HG02973 (cell line): ENCODE measurements around the gene SPATA24.
"Not testable (repeated sequence)": the region's sequence is repeated elsewhere in the genome, so short reads cannot be mapped to it uniquely, and the experiment has no call there.

Experiments
- ATAC-seq: cut with Tn5 transposase; IDR thresholded peaks from one replicate; pipeline ENCODE4 v1.9.1; 2021; ENCODE audit warnings: moderate library complexity; ENCODE audit not compliant: unreplicated experiment

The SPATA24 gene

DNA sequence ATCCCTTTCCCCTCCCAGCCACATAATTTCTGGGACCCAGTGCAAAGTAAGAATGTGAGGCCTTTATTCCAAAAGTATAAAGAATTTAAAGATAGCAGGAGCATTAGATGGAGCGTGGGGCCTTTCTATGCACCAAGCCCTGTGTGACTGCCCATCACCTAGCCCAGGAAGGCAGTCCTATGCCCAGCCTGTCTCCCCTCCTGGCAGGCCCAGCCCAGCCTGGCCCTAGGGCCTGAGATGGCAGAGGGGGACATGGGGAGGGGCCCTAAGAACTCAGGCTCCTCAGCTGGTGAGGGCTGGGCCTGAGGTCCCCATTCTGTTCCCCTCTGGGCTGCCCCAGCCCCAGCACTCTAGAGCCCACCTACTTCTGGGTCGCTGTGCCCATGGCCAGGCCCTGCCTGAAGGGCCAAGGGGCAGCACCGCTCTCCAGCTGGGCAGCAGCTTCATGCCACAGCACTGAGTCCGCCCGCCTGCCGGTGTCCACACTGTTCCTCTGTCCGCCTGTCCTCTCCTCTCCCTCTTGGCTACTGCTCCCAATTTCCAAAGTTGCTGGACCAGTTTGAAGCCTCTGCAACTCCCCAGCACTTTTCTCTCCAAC lies 19.8 kb downstream of the SPATA24 start:
- no peak for ATAC-seq

DNA sequence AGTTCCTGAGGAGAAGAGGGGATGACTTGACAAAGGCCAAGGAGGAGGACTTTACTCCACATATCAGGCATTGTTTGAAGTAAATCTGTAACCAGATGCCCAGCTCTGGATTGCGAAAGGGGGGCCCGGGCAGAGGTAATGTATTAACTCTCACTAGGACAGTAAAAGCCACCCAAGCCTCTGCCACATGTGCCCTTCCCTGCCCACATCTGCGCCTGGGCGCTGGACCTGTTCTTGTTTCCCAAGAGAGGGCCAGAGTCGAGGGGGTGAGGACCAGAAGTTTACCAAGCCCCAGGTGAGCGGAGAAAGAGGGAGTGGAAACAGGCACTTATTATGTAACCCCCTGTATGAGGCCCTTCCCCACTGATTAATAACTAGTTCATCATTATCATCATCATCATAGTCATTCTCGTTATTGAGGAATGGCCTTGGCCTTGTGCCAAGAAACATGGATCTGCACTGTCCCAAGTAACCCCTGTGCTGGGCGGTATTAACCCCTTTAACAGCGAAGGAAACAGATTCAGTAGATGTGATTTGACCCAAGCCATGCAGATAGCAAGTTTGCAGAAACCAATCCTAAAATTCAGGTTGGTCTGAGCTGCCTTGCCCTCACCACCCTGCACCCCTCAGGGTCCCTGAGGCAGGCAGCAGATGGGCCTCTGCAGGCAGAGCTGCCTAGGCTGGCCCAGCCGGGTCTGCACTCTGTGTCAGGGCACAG lies 20.5 kb downstream of the SPATA24 start, which contains the start of gene SLC23A1:
Gene SLC23A1 (minus strand): TSS at position 23 of the 718 bp plus-strand sequence. CDS start 44 bp downstream, outside the sequence.
- no peak for ATAC-seq

DNA sequence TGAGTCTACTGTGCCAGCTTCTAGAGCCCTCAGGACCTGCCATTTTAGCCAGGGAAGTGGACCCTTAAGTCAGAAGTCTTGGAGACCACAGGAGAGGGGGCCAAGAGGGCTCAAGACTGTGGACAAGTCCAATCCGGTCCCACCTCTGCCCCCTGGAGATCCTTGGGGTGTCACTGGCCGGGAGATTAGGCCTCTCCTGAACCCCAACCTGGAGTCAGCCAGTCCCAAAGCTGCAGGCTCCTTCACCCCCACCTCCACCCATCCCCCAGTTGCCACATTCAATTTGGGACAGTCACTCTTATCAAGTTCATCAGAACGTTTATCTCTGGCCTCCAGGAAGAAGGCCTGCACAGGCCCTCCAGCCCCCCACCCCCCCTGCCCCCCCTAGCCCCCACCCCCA lies 21.1 kb downstream of the SPATA24 start:
- no peak for ATAC-seq

DNA sequence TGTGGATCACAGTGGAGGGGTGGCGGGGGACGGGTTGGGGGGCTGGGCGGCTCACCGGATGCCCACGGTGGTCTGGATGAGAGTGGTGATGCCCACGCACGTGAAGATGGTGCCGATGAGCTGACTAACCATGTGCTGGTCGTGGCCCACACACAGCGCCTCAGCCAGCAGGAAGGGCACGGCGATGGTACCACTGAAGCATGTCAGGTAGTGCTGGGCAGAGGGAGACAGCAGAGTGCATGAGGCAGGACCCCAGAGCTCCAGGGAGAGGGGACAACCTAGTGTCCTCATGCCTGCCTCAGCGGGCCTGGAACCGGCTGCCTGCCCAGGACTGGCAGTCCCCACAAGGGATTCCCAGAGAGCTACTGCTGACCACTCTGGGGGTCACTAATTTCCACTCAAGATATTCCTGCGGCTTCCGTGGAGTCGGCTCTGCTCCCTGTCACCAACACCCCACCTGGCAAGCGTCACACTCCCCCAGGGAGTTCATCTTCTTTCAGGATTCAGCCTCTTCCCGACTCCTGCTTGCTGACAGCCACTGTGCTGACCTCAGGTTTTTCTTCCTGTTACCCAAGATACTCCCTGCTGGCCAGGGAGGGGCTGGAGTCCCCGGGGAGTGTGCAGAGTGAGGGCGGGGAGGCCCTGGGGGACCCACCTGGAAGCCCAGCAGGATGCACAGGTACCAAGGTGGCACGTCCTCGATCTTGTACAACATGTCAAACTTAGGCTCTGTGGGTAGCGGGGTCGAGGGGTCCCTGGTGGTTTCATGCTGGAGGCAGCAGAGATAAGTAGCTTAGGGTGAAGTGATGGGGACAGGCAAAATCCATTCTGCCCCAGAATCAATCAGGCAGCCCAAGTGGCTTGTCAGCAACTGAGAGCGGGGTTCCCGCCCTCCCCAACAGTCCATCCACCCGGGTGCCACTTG lies 21.8 kb downstream of the SPATA24 start:
- ATAC-seq: no peak

DNA sequence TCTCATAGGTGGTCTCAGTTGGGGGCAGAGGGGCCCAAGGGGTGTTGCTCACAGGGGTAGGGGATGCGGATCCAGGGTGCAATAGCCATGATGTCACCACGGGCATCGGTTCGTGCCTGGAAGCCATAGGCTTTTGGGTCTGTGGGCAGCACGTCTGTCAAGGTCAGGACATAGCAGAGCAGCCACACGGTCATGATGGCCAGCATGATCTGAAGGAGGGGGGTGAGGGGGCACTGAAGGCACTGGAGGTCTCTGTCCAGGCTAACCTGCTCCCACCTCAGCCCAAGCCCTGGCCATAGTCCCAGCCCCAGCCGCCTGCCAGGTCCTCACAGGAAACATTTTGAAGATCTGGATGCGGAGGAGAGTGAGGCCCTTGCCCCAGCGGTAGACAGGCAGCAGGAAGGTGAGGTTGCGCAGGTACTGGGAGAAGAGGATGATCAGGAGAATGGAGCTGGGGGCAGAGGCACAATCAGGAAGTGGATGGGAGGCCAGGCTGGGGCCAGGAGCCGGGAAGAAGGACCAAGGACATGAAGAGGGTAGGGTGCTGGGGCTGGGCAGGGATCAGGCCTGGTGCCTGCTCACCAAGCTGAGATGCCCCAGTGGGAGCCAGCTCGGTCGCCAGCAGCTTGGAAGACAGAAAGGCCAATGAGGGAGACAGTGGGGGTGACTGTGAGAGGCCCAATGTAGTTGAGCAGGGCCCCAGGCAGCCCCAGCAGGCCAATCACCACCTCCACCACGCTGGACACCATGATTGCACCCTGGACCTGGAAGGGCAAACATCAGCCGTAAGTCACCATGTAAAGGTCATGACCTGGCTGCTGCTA lies 24.1 kb downstream of the SPATA24 start:
- no peak for ATAC-seq

DNA sequence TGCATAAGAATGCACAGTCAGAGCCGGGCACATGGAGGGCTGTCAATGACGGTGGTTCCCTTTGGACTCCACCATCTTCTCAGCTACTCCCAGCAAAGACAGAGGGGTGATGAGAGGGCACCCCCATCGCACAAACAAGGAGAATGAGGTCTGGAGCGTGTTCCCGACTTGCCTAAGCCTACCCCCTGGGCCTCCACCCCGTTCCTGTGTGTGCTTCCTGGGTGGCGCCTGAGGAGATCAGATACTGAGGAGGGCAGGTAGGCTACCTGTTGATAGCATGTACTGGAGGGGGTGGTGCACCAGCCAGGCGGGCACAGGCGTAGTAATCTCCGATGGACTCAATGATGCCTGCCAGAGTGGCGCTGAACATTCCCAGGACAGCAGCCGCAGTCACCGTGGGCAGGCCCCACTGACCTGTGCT lies 24.9 kb downstream of the SPATA24 start:
- no peak for ATAC-seq

DNA sequence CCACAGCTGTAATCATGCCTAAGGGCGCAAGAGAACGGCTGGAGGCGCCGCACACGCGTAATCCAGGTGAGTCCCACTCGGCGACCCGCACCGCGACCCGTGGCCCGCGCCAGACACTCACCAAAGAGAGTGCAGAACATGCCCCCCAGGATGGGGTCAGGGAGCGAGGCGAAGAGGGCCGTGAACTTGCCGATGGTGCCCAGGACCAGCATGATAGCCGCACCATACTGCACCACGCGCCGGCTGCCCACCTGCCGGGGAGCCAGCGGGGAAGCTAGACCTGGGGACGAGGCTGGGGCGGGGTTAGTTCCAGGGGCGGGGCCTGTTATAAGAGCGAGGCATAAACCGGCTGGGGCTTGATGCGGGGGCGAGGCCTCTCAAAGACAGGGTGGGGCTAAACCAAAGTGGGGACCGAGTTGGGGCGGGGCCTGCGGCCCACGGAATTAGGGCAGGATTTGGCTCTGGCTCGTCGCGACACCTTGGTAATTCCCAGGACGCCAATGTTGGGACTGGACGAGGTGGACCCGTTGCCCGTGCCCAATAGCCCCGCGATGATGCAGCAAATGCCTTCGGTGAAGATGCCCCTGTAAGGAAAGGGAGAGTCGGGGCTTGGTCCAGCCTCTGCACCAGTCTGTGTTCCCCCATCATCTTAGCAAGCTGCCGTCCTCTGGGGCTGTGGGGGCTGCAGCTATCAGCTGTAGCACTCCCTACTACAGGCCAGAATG lies 25.6 kb downstream of the SPATA24 start:
- no peak for ATAC-seq

DNA sequence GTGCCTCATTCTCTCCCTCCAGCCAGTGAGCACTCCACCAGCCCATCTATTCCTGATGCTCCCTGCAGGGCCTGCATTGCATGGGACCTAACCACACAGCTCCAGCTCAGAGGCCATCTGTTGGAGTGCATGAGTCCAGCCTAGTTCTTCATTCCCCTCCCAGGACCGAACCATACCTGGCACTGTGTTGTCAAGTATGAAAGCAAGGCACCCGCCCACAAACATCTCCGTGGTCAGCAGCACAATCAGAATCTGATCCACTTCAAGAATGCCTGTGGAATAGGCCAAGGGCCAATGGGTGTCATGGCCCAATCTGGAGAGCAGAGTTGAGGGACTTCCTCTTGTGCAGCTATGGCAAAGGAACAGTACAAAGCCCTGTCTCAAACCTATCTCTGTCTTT lies 26.7 kb downstream of the SPATA24 start:
- no peak for ATAC-seq

DNA sequence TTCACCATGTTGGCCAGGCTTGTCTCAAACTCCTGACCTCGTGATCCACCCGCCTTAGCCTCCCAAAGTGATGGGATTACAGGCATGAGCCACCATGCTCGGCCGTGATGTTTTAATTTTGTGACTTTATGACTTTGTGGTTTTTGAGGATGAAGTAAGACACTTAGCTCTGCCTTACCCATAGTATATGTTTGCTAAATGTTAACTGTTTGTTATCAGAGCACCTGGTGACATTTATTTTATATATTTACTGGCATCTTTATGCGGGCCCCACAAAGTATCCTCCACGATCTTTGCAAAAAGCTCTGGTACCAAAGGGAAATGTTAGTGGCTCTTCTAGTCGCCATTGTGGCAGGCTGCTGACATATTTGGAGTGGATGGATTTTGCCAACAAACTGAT lies 27.5 kb downstream of the SPATA24 start:
- no peak for ATAC-seq

DNA sequence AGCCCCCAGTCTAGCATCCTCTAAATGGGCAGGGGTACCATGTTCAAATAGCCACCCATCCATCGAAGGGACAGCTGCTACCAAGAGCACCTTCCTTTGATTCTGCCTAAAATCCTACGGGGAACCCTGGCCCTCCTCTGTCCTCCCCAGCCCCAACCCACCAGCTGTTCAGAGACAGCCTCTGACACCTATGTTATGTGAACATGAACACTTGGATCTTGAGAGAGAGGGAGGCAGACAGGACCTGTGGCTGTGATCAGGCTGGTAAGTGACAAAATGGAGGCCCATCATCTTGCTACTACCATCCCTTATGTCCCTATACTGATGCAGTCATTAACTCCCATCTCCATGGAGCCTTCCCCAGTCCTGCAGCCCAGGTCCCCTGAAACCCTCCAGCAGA lies 29.0 kb downstream of the SPATA24 start:
- no peak for ATAC-seq

DNA sequence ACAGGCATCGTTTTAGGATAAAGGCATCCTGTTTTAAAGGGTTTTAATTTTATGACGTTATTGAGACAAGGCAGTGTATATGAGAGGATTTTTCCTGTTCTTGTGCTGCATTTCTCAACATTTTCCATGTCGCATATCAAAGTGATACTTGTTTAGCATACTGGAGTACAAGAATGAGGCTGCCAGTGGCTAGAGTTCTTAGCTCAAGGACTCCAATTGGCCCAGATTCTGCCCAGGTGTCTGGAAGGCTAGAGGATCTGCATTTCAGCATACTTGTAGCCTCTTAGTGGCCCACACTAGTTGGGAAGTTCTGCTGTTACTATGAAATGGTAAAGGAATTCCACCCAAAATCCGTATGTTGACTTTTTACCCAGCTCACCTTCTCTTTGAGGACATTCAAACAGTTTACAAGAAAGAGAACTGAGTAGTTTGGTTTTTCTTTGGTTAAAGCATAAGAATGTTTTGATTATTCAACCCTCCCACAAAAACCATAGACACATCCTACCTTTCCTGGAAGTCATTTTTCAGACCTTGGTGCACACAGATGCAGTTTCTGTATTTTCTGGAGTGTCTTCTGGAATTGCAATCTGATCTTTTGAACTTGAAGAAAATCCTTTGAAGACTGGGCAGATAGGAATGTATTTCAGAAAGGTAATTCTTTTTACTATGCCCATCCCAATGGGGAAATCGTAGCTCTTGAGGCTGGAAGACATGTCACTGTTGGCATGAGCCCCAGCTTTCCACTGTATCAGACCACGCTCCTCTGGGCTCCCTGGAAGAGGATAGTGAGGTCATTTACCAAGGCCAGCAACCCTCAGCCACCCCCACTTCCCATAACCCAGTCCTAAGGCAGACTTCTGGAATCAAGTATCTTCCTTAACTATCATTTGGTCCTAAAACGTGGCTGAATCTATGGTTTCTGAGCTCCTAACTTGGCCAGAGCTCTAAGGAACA lies 32.1 kb downstream of the SPATA24 start:
- no peak for ATAC-seq

DNA sequence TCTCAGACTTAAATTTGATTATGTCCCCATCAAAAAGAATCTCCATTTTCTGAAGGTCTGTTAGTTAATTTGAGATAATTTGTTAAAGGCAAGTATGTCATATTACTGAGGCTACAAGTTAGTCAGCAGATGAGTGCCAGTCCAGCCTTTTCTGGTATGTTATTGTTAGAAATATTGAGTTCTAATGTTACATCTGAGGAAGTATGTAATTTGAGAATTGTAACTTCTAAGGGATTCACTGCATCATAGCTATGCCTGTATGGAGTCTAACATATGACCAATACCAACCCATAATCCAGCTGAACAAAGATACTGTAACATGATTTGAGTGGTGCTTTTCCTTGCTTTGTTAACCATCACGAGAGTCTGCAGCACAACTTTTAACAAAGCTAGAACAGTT lies 34.7 kb downstream of the SPATA24 start:
- no peak for ATAC-seq

DNA sequence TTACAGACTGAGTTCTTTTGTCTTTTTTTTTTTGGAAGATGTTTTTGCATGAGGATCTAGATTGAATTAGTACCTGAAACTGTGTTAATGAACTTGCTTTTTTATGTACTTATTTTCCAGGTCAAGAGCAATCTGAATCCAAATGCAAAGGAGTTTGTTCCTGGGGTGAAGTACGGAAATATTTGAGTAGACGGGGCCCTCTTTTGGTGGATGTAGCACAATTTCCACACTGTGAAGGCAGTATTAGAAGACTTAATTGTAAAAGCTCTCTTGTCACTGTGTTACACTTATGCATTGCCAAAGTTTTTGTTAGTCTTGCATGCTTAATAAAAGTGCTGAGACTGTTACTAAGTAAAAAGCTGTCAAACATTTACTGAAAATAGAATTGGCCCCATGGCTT lies 35.3 kb downstream of the SPATA24 start:
- no peak for ATAC-seq

DNA sequence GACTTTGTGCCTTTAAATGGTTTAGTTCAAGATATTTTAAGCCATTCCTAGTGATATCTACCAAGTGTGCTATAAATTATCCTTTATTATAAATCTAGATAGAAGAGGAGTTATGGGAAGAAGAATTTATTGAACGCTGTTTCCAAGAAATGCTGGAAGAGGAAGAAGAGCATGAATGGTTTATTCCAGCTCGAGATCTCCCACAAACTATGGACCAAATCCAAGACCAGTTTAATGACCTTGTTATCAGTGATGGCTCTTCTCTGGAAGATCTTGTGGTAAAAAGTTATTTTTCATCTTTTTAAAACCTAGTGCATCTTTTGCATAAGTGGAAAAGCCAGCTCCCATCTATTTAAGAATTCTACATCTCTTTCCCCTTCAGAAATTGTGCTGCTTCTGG lies 39.4 kb downstream of the SPATA24 start:
- no peak for ATAC-seq

DNA sequence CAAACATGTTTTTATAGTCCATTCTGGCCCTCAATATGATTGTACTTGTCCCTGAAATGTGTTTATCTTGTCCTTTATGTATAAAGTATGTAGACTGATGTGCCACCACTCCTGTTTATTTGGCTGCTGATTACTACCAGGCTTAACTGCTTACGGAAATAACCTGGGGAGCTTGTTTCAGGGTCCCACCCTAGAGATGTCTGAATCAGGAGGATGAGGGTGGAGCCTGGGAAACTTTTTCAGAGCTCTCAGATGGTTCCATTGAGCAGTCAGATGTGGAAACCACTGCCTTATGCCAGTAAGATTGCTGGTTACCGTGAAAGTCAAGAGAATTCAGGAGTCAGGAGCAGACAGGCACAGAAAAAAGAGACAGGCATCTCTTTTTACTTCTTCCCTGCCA lies 40.0 kb downstream of the SPATA24 start:
- no peak for ATAC-seq

DNA sequence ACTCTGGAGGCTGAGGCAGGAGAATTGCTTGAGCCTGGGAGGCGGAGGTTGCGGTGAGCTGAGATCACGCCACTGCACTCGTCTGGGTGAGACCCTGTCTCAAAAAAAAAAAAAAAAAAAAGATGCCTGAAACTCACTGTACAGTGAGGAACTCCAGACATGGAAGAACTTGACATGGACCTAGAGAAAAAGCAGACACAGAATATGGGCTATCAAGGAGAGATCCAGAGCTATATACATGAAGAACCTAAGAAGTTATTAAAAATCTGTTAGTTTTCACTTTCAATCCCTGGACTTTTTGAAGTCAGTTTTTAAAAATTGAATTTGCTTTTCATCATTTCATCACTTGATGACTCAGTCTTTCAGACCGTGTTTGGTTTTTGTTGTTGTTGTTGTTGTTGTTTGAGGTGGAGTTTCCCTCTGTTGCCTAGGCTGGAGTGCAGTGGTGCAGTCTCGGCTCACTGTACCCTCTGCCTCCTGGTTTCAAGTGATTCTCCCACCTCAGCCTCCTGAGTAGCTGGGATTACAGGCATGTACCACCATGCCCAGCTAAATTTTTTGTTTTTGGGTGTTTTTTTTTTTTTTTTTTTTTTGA lies 42.0 kb downstream of the SPATA24 start:
- no peak for ATAC-seq

DNA sequence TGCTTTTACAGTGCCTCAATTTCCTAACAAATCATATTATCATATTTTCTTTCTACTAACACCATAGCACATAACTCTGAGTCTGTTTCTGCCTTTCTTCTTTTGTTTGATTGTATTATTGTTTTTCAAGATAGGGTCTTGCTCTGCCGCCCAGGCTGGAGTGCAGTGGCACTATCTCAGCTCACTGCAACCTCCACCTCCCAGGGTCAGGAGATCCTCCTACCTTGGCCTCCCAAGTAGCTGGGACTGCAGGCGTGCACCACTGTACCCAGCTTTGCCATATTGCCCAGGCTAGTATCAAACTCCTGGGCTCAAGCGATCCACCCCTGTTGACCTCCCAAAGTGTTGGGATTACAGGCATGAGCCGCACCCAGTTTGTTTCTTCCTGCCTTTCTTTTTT lies 43.5 kb downstream of the SPATA24 start:
- ATAC-seq: no peak

DNA sequence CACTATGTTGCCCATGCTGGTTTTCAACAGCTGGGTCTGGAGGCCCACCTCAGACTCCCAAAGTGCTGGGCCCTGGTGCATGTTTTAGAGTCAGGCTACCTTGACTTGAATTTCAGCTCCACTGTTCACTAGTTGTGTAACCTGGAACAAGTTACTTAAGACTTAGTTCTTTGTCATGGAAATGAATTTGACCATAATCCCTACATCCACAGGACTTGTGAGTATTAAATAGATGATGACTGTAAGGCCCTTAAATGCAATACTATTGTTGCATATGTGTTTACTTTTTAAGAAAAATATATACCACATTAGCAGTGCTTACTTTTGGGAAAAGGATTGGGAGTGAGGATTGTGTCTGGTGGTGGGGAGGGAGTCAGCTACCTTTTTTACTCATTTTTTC lies 45.8 kb downstream of the SPATA24 start:
- no peak for ATAC-seq

DNA sequence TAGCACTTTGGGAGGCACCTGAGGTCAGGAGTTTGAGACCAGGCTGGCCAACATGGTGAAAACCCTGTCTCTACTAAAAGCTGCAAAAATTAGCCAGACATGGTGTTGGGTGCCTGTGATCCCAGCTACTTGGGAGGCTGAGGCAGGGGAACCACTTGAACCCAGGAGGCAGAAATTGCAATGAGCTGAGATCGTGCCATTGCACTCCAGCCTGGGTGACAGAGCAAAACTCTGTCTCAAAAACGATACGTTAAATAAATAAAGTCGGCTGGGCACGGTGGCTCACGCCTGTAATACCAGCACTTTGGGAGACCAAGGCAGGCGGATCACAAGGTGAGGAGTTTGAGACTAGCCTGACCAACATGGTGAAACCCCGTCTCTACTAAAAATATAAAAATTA lies 48.0 kb downstream of the SPATA24 start:
- ATAC-seq: not testable (repeated sequence)
